ENCODE measurements around the gene CPVL. TPM values are rescaled to one million over a fixed set of nuclear protein-coding genes. Genes with fewer than 3 reads are reported as not detected.

Gene CPVL
- total and polyA plus RNA-seq, 2 of the 4 experiments (the other 2 are of a cell fraction), result not detected

GRCh38 chr7:29087840-29088170 lies 58.5 kb downstream of the CPVL start:
- Histone ChIP-seq H3K79me1 (ENCODE audit: low read depth in 1 of 2, low read length in 2 of 2) (no peaks in the 10 kb centered on the region), H4K8ac (ENCODE audit: low read depth in 2 of 2, low read length in 2 of 2) (no peak overlapping the region), H3K14ac (replicated peaks; ENCODE audit: low read depth, low read length) (no peak overlapping the region), H3K4me1 (ENCODE audit: control insufficient read depth, insufficient read depth, low read length) (peaks cover 2% of the 10 kb centered on the region; the same call in 1 of the 2 replicates), H4K20me1 (ENCODE audit: insufficient read depth, low read length) (no peaks in the 10 kb centered on the region), H3K27ac (ENCODE audit: insufficient read depth, low read length) (no peak overlapping the region), H3K4me3 (ENCODE audit: insufficient read depth, low read depth, low read length) (no peak overlapping the region), H3K9me1 (ENCODE audit: insufficient read depth, low read length) (no peaks in the 10 kb centered on the region), H2BK5ac (ENCODE audit: low read depth, low read length, poor library complexity, severe bottlenecking) (no peak overlapping the region), H3K4me2 (ENCODE audit: low read depth, low read length) (no peak overlapping the region), H2AK5ac (ENCODE audit: low read depth, low read length) (no peak overlapping the region), H3K36me3 (ENCODE audit: control insufficient read depth, insufficient read depth, low read length) (no peaks in the 10 kb centered on the region), H3K18ac (ENCODE audit: low read depth, low read length) (no peak overlapping the region), H3K23ac (ENCODE audit: low read depth, low read length) (no peak overlapping the region), H4K5ac (ENCODE audit: low read depth, low read length) (no peak overlapping the region), H3K9ac (ENCODE audit: low read depth, low read length) (no peak overlapping the region), H2BK120ac (ENCODE audit: low read depth, low read length) (no peak overlapping the region), H3K27me3 (ENCODE audit: control insufficient read depth, insufficient read depth, low read length) (peaks cover 13% of the 10 kb centered on the region), H2BK15ac (ENCODE audit: low read depth, low read length) (no peak overlapping the region), H4K91ac (ENCODE audit: insufficient read depth, low read depth, low read length) (no peak overlapping the region), H3K56ac (ENCODE audit: extremely low read depth, insufficient read depth, low read length) (no peak overlapping the region), H3K9me3 (ENCODE audit: control insufficient read depth, insufficient read depth, low read length) (no peaks in the 10 kb centered on the region), H2AK9ac (replicated peaks; ENCODE audit: low read depth, low read length, poor library complexity) (no peak overlapping the region), H2AFZ (replicated peaks; ENCODE audit: low read length, poor library complexity) (no peak overlapping the region), H3K4ac (ENCODE audit: low read depth, low read length) (no peak overlapping the region), H2BK20ac (ENCODE audit: low read depth, low read length) (no peak overlapping the region)
- CTCF ChIA-PET, result interaction anchor here (0.6 kb wide), 1 partner anchor 89 kb away, joined by 4 read pairs; no protein-coding TSS in a partner anchor
- dilution Hi-C loops (cut with HindIII; ENCODE audit: low sequenced_read_pairs, unreplicated experiment) (no loop called here), intact Hi-C loops (cut with micrococcal nuclease) (no loop called here), in situ Hi-C loops (cut with MboI; ENCODE audit: low sequenced_read_pairs) (no loop called here)
- no CpG with 5 or more reads among the region's 1 CpG for WGBS, 2 experiments (ENCODE audit: extremely low coverage in 2 of 2, insufficient read length in 1 of 2)
- BruUV-seq (replicated peaks), result no TSS peak
- ATAC-seq (ENCODE audit: low read depth) (no peak), DNase-seq (no peak)
- POLR2A ChIA-PET (ENCODE audit: unreplicated experiment), result no interaction called here
- TF ChIP-seq USF2 (IDR thresholded peaks at IDR 0.05; ENCODE audit: low read depth, low read length) (no peak), POLR2A (IDR thresholded peaks at IDR 0.05; ENCODE audit: low read depth, low read length) (no peak), CEBPB (IDR thresholded peaks at IDR 0.05; ENCODE audit: low read depth, low read length) (no peak), RAD21 (IDR thresholded peaks at IDR 0.05; ENCODE audit: low read length) (no peak), NFE2L2 (IDR thresholded peaks at IDR 0.05; ENCODE audit: low read depth, low read length) (no peak), MXI1 (IDR thresholded peaks at IDR 0.05; ENCODE audit: borderline replicate concordance, low read depth, low read length) (no peak), RFX5 (IDR thresholded peaks at IDR 0.05; ENCODE audit: low read depth, low read length) (no peak), MAZ (IDR thresholded peaks at IDR 0.05; ENCODE audit: borderline replicate concordance, low read depth, low read length) (no peak), RCOR1 (IDR thresholded peaks at IDR 0.05; ENCODE audit: insufficient replicate concordance, low read length) (no peak), CHD1 (IDR thresholded peaks at IDR 0.05; ENCODE audit: low read depth, low read length) (no peak), BHLHE40 (IDR thresholded peaks at IDR 0.05; ENCODE audit: low read depth, low read length) (no peak), FOS (IDR thresholded peaks at IDR 0.05; ENCODE audit: low read depth, low read length) (no peak), SMC3 (IDR thresholded peaks at IDR 0.05; ENCODE audit: low read depth, low read length) (no peak), ELK1 (IDR thresholded peaks at IDR 0.05; ENCODE audit: borderline replicate concordance, low read depth, low read length) (no peak), MAFK (IDR thresholded peaks at IDR 0.05; ENCODE audit: low read depth, low read length) (no peak)
- TF ChIP-seq, protein P1, sequence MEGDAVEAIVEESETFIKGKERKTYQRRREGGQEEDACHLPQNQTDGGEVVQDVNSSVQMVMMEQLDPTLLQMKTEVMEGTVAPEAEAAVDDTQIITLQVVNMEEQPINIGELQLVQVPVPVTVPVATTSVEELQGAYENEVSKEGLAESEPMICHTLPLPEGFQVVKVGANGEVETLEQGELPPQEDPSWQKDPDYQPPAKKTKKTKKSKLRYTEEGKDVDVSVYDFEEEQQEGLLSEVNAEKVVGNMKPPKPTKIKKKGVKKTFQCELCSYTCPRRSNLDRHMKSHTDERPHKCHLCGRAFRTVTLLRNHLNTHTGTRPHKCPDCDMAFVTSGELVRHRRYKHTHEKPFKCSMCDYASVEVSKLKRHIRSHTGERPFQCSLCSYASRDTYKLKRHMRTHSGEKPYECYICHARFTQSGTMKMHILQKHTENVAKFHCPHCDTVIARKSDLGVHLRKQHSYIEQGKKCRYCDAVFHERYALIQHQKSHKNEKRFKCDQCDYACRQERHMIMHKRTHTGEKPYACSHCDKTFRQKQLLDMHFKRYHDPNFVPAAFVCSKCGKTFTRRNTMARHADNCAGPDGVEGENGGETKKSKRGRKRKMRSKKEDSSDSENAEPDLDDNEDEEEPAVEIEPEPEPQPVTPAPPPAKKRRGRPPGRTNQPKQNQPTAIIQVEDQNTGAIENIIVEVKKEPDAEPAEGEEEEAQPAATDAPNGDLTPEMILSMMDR (conservative IDR thresholded peaks at IDR 0.05; ENCODE audit: low read depth, low read length), result no peak

All from IMR-90 (cell line).